ENCODE measurements around the gene CISD3. TPM values are rescaled to one million over a fixed set of nuclear protein-coding genes. Genes with fewer than 3 reads are reported as not detected.

CISD3 gene
- total RNA-seq, 2 experiments from 2014 or later, result 4.7 to 5.7 TPM

DNA sequence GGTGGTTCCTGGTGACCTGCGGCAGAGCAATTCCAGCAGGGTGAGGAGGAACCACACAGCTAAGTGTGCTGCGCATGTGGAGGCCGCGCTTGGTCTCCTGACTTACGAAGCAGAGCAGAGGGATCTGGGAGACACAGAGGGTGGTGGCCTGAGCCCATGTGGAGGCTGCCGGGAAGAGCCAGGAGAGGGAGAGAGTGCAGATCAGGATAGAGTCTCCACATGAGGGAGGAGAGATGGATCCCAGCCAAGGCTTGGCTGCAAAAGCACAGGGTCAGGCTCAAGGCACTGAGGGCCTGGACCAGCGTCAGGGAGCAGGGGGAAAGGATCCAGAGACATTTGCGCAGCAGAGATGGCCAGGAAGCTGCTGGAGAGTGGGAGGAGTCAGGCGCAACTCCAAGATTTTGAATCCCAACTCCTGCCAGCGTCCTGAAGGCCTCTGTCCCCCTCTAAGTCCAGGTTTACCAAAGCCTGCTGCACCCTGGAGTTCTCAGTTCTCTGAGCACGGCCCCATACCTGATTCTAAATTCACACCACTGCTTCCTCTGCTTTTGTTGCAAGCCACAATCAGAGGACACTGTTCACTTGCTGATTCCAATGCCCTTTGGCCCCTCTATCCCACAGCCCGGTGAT is 36.3 kb upstream of the CISD3 start:
- H3K27ac ChIP-seq (ENCODE audit: low read depth in 1 of 2, low read length in 2 of 2), result no peak overlapping the region
- intact Hi-C loops (cut with DNase I, micrococcal nuclease), result no loop called here
- Mint-ChIP-seq H3K4me1 (ENCODE audit: low read depth) (peaks cover 16% of the 10 kb centered on the region), H3K4me3 (no peak overlapping the region), H3K27me3 (no peaks in the 10 kb centered on the region), H3K36me3 (ENCODE audit: low read depth) (no peaks in the 10 kb centered on the region), H3K9me3 (no peaks in the 10 kb centered on the region), H3K27ac (no peak overlapping the region)
- DNase-seq (no peak), ATAC-seq (ENCODE audit: poor library complexity) (no peak)
- POLR2A ChIA-PET, result interaction anchor here (2.7 kb wide), 1 partner anchor 11 kb away, joined by 7 read pairs; the partner anchor contains the start of gene MLLT6
- CTCF ChIA-PET, result no interaction called here
- H3K9me3 ChIP-seq (ENCODE audit: control insufficient read depth in 1 of 2, insufficient read depth in 1 of 2, low read length in 2 of 2), result no peaks in the 10 kb centered on the region
- H3K4me1 ChIP-seq (ENCODE audit: insufficient read depth, low read length), result peaks cover 18% of the 10 kb centered on the region
- no peaks in the 10 kb centered on the region for H3K27me3 ChIP-seq (ENCODE audit: control insufficient read depth in 1 of 2, insufficient read depth in 2 of 2, low read length in 2 of 2)
- no peak overlapping the region for H3K4me3 ChIP-seq (ENCODE audit: low read length)
- no peaks in the 10 kb centered on the region for H3K36me3 ChIP-seq (ENCODE audit: insufficient read depth, low read length)
- TF ChIP-seq, protein P1, sequence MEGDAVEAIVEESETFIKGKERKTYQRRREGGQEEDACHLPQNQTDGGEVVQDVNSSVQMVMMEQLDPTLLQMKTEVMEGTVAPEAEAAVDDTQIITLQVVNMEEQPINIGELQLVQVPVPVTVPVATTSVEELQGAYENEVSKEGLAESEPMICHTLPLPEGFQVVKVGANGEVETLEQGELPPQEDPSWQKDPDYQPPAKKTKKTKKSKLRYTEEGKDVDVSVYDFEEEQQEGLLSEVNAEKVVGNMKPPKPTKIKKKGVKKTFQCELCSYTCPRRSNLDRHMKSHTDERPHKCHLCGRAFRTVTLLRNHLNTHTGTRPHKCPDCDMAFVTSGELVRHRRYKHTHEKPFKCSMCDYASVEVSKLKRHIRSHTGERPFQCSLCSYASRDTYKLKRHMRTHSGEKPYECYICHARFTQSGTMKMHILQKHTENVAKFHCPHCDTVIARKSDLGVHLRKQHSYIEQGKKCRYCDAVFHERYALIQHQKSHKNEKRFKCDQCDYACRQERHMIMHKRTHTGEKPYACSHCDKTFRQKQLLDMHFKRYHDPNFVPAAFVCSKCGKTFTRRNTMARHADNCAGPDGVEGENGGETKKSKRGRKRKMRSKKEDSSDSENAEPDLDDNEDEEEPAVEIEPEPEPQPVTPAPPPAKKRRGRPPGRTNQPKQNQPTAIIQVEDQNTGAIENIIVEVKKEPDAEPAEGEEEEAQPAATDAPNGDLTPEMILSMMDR (IDR thresholded peaks at IDR 0.05), result no peak

DNA sequence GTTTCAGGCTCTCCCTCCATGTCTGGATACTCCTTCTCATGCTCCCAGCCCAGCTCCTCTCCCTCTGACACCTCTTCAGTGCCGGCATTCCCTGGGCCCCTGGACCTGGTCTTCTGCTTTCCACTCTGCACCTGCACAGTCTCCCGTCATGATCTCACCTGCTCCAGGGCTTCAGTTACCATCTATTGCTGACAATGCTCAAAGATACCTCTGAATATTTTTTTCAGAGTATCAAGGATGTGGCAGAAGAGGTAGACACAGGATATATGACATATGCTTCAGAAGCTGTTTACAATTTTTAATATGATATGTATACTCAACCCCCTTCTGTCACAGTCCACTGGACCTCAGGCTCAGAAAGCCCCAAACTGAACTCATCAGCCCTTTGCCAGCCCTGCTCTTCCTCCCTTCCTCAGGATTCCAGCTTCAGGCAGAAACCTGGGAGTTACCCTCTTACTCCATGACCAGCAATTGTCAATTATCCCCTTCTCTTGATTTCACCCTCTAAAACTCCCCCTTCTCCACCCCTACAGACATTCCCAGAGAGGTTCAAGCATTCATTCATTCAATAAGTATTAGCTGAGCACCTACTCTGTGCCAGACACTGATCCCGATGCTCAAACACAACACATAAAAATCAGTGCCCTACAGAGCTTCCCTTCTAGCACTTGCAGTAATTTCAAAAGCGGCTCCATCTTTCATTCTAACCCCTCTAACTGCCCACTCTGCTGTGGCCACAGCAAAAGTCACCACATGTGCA is 32.9 kb upstream of the CISD3 start:
- TF ChIP-seq, protein P1 (IDR thresholded peaks at IDR 0.05), result no peak
- intact Hi-C loops (cut with DNase I, micrococcal nuclease), result loop anchor here in 1 of 2 experiments (5.0 kb wide), 1 partner anchor 35 kb away; the partner anchor contains the start of gene CISD3
- H3K4me3 ChIP-seq (ENCODE audit: low read length), result no peak overlapping the region
- CTCF ChIA-PET, result no interaction called here
- H3K4me1 ChIP-seq (ENCODE audit: insufficient read depth, low read length), result peaks cover 37% of the 10 kb centered on the region
- no peak overlapping the region for H3K27ac ChIP-seq (ENCODE audit: low read depth in 1 of 2, low read length in 2 of 2)
- Mint-ChIP-seq H3K4me1 (ENCODE audit: low read depth) (peaks cover 25% of the 10 kb centered on the region), H3K4me3 (peak overlapping the region; percentile 30), H3K9me3 (no peaks in the 10 kb centered on the region), H3K27ac (peak overlapping the region; percentile 73), H3K27me3 (no peaks in the 10 kb centered on the region), H3K36me3 (ENCODE audit: low read depth) (peaks cover 7% of the 10 kb centered on the region)
- peak; percentile 17 for ATAC-seq (ENCODE audit: poor library complexity)
- DNase-seq, result no peak
- H3K27me3 ChIP-seq (ENCODE audit: control insufficient read depth in 1 of 2, insufficient read depth in 2 of 2, low read length in 2 of 2), result no peaks in the 10 kb centered on the region
- H3K36me3 ChIP-seq (ENCODE audit: insufficient read depth, low read length), result no peaks in the 10 kb centered on the region
- no peaks in the 10 kb centered on the region for H3K9me3 ChIP-seq (ENCODE audit: control insufficient read depth in 1 of 2, insufficient read depth in 1 of 2, low read length in 2 of 2)
- POLR2A ChIA-PET, result interaction anchor here (1.4 kb wide), 1 partner anchor 31 kb away, joined by 8 read pairs; no protein-coding TSS in a partner anchor

DNA sequence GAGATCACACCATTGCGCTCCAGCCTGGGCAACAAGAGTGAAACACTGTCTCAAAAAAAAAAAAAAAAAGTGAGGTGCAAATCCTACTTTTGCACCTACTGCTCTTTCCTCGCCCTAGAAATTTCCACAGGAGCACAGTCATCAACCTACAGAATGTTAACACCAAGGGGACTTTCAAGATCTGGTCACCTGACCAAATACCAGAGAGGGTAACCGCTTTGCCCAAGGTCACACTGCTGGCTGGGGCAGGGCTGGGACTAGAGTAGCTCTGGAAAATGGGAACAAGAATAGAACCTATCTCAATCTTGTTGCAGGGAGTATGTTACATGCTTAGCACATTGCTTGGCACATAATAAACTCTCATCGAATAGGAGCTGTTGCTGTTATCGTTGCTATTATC is 31.4 kb upstream of the CISD3 start:
- POLR2A ChIA-PET, result interaction anchor here (1.3 kb wide), 1 partner anchor 32 kb away, joined by 3 read pairs; the partner anchor contains the start of gene CISD3
- CTCF ChIA-PET, result no interaction called here
- no peak overlapping the region for H3K4me3 Mint-ChIP-seq

More for the DNA sequence above, 31.4 kb upstream of the CISD3 start:
- intact Hi-C loops (cut with DNase I, micrococcal nuclease), result loop anchor here in 1 of 2 experiments (5.0 kb wide), 1 partner anchor 34 kb away; the partner anchor contains the start of gene CISD3
- TF ChIP-seq, protein P1 (IDR thresholded peaks at IDR 0.05), result no peak
- Histone ChIP-seq H3K4me1 (ENCODE audit: insufficient read depth, low read length) (peaks cover 51% of the 10 kb centered on the region), H3K36me3 (ENCODE audit: insufficient read depth, low read length) (no peaks in the 10 kb centered on the region), H3K9me3 (ENCODE audit: control insufficient read depth in 1 of 2, insufficient read depth in 1 of 2, low read length in 2 of 2) (no peaks in the 10 kb centered on the region), H3K27ac (ENCODE audit: low read depth in 1 of 2, low read length in 2 of 2) (no peak overlapping the region), H3K4me3 (ENCODE audit: low read length) (no peak overlapping the region), H3K27me3 (ENCODE audit: control insufficient read depth in 1 of 2, insufficient read depth in 2 of 2, low read length in 2 of 2) (no peaks in the 10 kb centered on the region)
- no peaks in the 10 kb centered on the region for H3K27me3 Mint-ChIP-seq
- no peak overlapping the region for H3K27ac Mint-ChIP-seq
- no peak for ATAC-seq (ENCODE audit: poor library complexity)
- peaks cover 40% of the 10 kb centered on the region for H3K4me1 Mint-ChIP-seq (ENCODE audit: low read depth)
- peaks cover 17% of the 10 kb centered on the region for H3K36me3 Mint-ChIP-seq (ENCODE audit: low read depth)
- no peak for DNase-seq
- no peaks in the 10 kb centered on the region for H3K9me3 Mint-ChIP-seq

Measured in CD4-positive, alpha-beta T cell (primary cell).